GM12864 (cell line): ENCODE measurements around the gene PTPRCAP.

Experiments
- DNase-seq: peaks from one replicate; pipeline ENCODE4 v3.0.0-alpha.2; 2011; ENCODE audit warnings: low read depth
- H3K4me3 ChIP-seq: 2 replicates; pipeline ENCODE4 v1.5.1; 2011; ENCODE audit warnings: mild to moderate bottlenecking, low read depth, low read length, control low read depth
- CTCF ChIP-seq: IDR thresholded peaks from 2 replicates; pipeline ENCODE4 v1.5.1; 2011; ENCODE audit warnings: low read depth, mild to moderate bottlenecking, moderate library complexity, low read length, control low read depth, inconsistent platforms; ENCODE audit errors: missing control alignments

PTPRCAP gene

DNA sequence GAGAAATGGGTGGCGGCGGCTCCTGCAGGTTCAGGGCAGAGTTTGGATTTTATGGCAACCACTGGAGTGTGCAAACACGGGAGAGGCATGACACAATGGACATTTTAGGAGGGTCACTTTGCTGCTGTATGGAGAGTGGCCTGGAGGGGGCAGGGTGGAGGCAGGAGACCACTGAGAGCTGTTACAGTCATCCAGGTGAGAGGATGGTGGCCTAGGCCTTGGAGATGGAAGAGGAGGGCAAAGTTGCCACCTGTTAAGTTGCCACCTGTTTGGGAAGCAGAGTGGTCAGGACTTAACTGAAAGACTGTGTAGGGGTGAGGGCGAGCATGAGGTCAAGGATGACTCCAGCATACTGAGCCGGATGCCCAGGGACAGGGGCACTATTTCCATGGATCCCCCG, 48.0 kb downstream of the PTPRCAP start:
- no peak for DNase-seq
- peak; percentile 80 for TF ChIP-seq CTCF
- H3K4me3 ChIP-seq, result no peak overlapping the region

GRCh38 chr11:67387518-67387917, 50.0 kb downstream of the PTPRCAP start:
- no peak for TF ChIP-seq CTCF
- no peak for DNase-seq
- H3K4me3 ChIP-seq, result no peak overlapping the region

GRCh38 chr11:67387069-67387468, 50.4 kb downstream of the PTPRCAP start:
- TF ChIP-seq CTCF, result no peak
- H3K4me3 ChIP-seq, result no peak overlapping the region
- DNase-seq, result no peak
